GM23338 (cell line): ENCODE data around the gene LRRC25. TPM values are rescaled to one million over a fixed set of nuclear protein-coding genes. Genes with fewer than 3 reads are reported as not detected.

Experiments used
- ATAC-seq: fragments of 200-7000 bp; cut with Tn5 transposase; 3 replicates; pipeline ENCODE4 v1.9.1; 2020
- DNase-seq: peaks from one replicate; pipeline ENCODE4 v3.0.0-alpha.2; 2015; ENCODE audit warnings: low spot score
- H2AFZ ChIP-seq: fragments of 200-600 bp; sonication (generic); 2 replicates; pipeline ENCODE4 v1.8.0; 2016; ENCODE audit warnings: antibody characterized with exemption, mild to moderate bottlenecking, moderate library complexity
- H3F3A ChIP-seq: fragments of 200-600 bp; sonication (generic); replicated peaks from 2 replicates; pipeline ENCODE4 v1.8.0; 2017; ENCODE audit warnings: antibody characterized with exemption, mixed run types, low read depth
- H3K27ac ChIP-seq: fragments of 200-600 bp; sonication (generic); 2 replicates; pipeline ENCODE4 v1.6.1; 2016; ENCODE audit warnings: low read depth
- H3K27me3 ChIP-seq: fragments of 200-600 bp; sonication (generic); 2 replicates; pipeline ENCODE4 v1.8.0; 2016; ENCODE audit warnings: mild to moderate bottlenecking, mixed run types, moderate library complexity; ENCODE audit not compliant: insufficient read depth
- H3K36me3 ChIP-seq: fragments of 200-600 bp; sonication (generic); 2 replicates; pipeline ENCODE4 v1.8.0; 2016; ENCODE audit warnings: mild to moderate bottlenecking; ENCODE audit not compliant: insufficient read depth
- H3K4me1 ChIP-seq: fragments of 200-600 bp; sonication (generic); 2 replicates; pipeline ENCODE4 v1.8.0; 2016; ENCODE audit warnings: mild to moderate bottlenecking, moderate library complexity; ENCODE audit not compliant: insufficient read depth
- H3K4me2 ChIP-seq: fragments of 200-600 bp; sonication (generic); 2 replicates; pipeline ENCODE4 v1.7.1; 2017; ENCODE audit warnings: mixed run types
- H3K4me3 ChIP-seq: fragments of 200-600 bp; sonication (generic); 2 replicates; pipeline ENCODE4 v1.6.1; 2016; ENCODE audit warnings: mixed run types
- H3K79me2 ChIP-seq: fragments of 200-600 bp; sonication (generic); replicated peaks from 2 replicates; pipeline ENCODE4 v1.8.0; 2017; ENCODE audit warnings: mild to moderate bottlenecking; ENCODE audit not compliant: insufficient read depth
- H3K9me2 ChIP-seq: fragments of 200-600 bp; sonication (generic); 2 replicates; pipeline ENCODE4 v1.8.0; 2017; ENCODE audit not compliant: insufficient read depth
- H4K20me1 ChIP-seq: fragments of 200-600 bp; sonication (generic); replicated peaks from 2 replicates; pipeline ENCODE4 v1.8.0; 2017; ENCODE audit warnings: mild to moderate bottlenecking; ENCODE audit not compliant: insufficient read depth
- H3K27ac Mint-ChIP-seq: 2 replicates; pipeline ENCODE4 v1.8.0; 2020; ENCODE audit warnings: inconsistent platforms, mild to moderate bottlenecking, moderate library complexity, mixed read lengths
- H3K27me3 Mint-ChIP-seq: 3 replicates; pipeline ENCODE4 v1.8.0; 2022; ENCODE audit warnings: low read depth, mild to moderate bottlenecking, moderate library complexity, mixed read lengths, inconsistent platforms; ENCODE audit not compliant: insufficient read depth, poor library complexity
- H3K36me3 Mint-ChIP-seq: 3 replicates; pipeline ENCODE4 v1.8.0; 2021; ENCODE audit warnings: low read depth, mild to moderate bottlenecking, inconsistent platforms, moderate library complexity, mixed read lengths
- H3K4me1 Mint-ChIP-seq: 3 replicates; pipeline ENCODE4 v1.8.0; 2020; ENCODE audit warnings: mild to moderate bottlenecking, inconsistent platforms, mixed read lengths
- H3K4me3 Mint-ChIP-seq: 3 replicates; pipeline ENCODE4 v1.8.0; 2021; ENCODE audit warnings: moderate library complexity, mild to moderate bottlenecking, inconsistent platforms, mixed read lengths
- H3K9me3 Mint-ChIP-seq: 3 replicates; pipeline ENCODE4 v1.8.0; 2020; ENCODE audit warnings: moderate library complexity, mild to moderate bottlenecking, inconsistent platforms, mixed read lengths
- CTCF ChIP-seq, 2 experiments: fragments of 200-600 bp in 1 of 2; sonication (generic) in 1 of 2; conservative IDR thresholded peaks; 2 replicates each; pipeline versions ENCODE4 v1.5.1 to v1.6.1; 2016 to 2017; ENCODE audit warnings: antibody characterized with exemption in 2 of 2, low read depth in 2 of 2, mild to moderate bottlenecking in 2 of 2, moderate library complexity in 1 of 2
- EZH2 ChIP-seq: fragments of 200-600 bp; sonication (generic); IDR thresholded peaks from one replicate; pipeline ENCODE4 v1.8.0; 2017; ENCODE audit warnings: antibody characterized with exemption, mild to moderate bottlenecking, low read depth; ENCODE audit not compliant: unreplicated experiment
- EZH2phosphoT487 ChIP-seq: fragments of 200-600 bp; sonication (generic); IDR thresholded peaks from one replicate; pipeline ENCODE4 v1.8.1; 2018; ENCODE audit warnings: antibody characterized with exemption; ENCODE audit not compliant: unreplicated experiment
- JUNB ChIP-seq: IDR thresholded peaks from one replicate; pipeline ENCODE4 v1.6.1; 2016; ENCODE audit warnings: antibody characterized with exemption; ENCODE audit not compliant: unreplicated experiment
- NANOG ChIP-seq: IDR thresholded peaks from 2 replicates; pipeline ENCODE4 v1.6.1; 2016; ENCODE audit warnings: antibody characterized with exemption, borderline replicate concordance
- POLR2AphosphoS5 ChIP-seq: IDR thresholded peaks from 2 replicates; pipeline ENCODE4 v1.6.1; 2016; ENCODE audit warnings: antibody characterized with exemption, low read depth
- REST ChIP-seq: IDR thresholded peaks from one replicate; pipeline ENCODE4 v1.6.1; 2018; ENCODE audit warnings: antibody characterized with exemption; ENCODE audit not compliant: unreplicated experiment
- STAT1 ChIP-seq: IDR thresholded peaks from one replicate; pipeline ENCODE4 v1.6.1; 2016; ENCODE audit warnings: antibody characterized with exemption; ENCODE audit not compliant: unreplicated experiment
- ZNF114 ChIP-seq: fragments of 250-450 bp; sonication (Bioruptor Pico); IDR thresholded peaks from 2 replicates; pipeline ENCODE4 v1.5.0; 2020; ENCODE audit warnings: mild to moderate bottlenecking, moderate library complexity
- ZNF331 ChIP-seq: fragments of 250-450 bp; sonication (Bioruptor Pico); IDR thresholded peaks from 2 replicates; pipeline ENCODE4 v1.5.0; 2020; ENCODE audit warnings: low read depth, mild to moderate bottlenecking, moderate library complexity
- ZNF462 ChIP-seq: fragments of 250-450 bp; sonication (Bioruptor Pico); IDR thresholded peaks from 2 replicates; pipeline ENCODE4 v1.5.0; 2020; ENCODE audit warnings: mild to moderate bottlenecking, moderate library complexity
- polyA plus RNA-seq: library from polyadenylated mRNA; unstranded; fragments of >200 nt; fragmentation: Nextera tagmentation; extraction: Ambion mirVana; gene quantifications from 2 replicates; pipeline ENCODE4 v1.2.1, GENCODE V29; 2016
- total RNA-seq: library from RNA; depleted of rRNA; stranded (reverse); fragments of >200 nt; shearing (Covaris generic); gene quantifications from 2 replicates; pipeline ENCODE4 v1.2.3, GENCODE V29; 2014

The LRRC25 gene
- total and polyA plus RNA-seq, 2 experiments from 2014 or later, result 0.17 to 0.24 TPM

- Histone ChIP-seq H3F3A (0 out of 2 replicates have a peak, but pooled peaks cover 12% of the 10 kb centered on the region), H3K36me3 (no peaks in the 10 kb centered on the region), H4K20me1 (no peaks in the 10 kb centered on the region), H3K4me2 (no peak overlapping the region), H2AFZ (no peak overlapping the region), H3K4me3 (no peak overlapping the region), H3K79me2 (no peaks in the 10 kb centered on the region), H3K27me3 (peaks cover 13% of the 10 kb centered on the region), H3K4me1 (peaks cover 2% of the 10 kb centered on the region; the same call in 1 of the 2 replicates), H3K9me2 (no peaks in the 10 kb centered on the region), H3K27ac (no peak overlapping the region)
- no peak for TF ChIP-seq JUNB
- TF ChIP-seq EZH2, result no peak
- no peak for TF ChIP-seq NANOG
- no peak for TF ChIP-seq EZH2phosphoT487
- no peak for TF ChIP-seq ZNF331 (CRISPR knock-in tag)
- no peak for TF ChIP-seq POLR2AphosphoS5
- DNase-seq (no peak), ATAC-seq (no peak)
- Mint-ChIP-seq H3K4me3 (no peak overlapping the region), H3K36me3 (peaks cover 11% of the 10 kb centered on the region), H3K4me1 (peaks cover 3% of the 10 kb centered on the region; the same call in 1 of the 3 replicates), H3K27ac (no peak overlapping the region), H3K27me3 (peaks cover 25% of the 10 kb centered on the region), H3K9me3 (no peaks in the 10 kb centered on the region)
Observed at GRCh38 chr19:18392926-18393325, 4.5 kb downstream of the LRRC25 start.

- Mint-ChIP-seq H3K36me3 (peaks cover 11% of the 10 kb centered on the region), H3K27ac (no peak overlapping the region), H3K9me3 (no peaks in the 10 kb centered on the region), H3K4me3 (no peak overlapping the region), H3K27me3 (peaks cover 27% of the 10 kb centered on the region), H3K4me1 (no peaks in the 10 kb centered on the region)
- no peaks in the 10 kb centered on the region for H3K79me2 ChIP-seq
- H3K4me1 ChIP-seq, result peaks cover 2% of the 10 kb centered on the region; the same call in 1 of the 2 replicates
- peaks cover 13% of the 10 kb centered on the region; the same call in 1 of the 2 replicates for H3F3A ChIP-seq
- no peaks in the 10 kb centered on the region for H3K9me2 ChIP-seq
- H4K20me1 ChIP-seq, result no peaks in the 10 kb centered on the region
- TF ChIP-seq ZNF462 (CRISPR knock-in tag), result no peak
- TF ChIP-seq JUNB, result no peak
- TF ChIP-seq CTCF (conservative IDR thresholded peaks at IDR 0.05; ENCODE audit: low read depth in 2 of 2), result no peak
- TF ChIP-seq STAT1, result no peak
- no peak for TF ChIP-seq EZH2
- TF ChIP-seq REST, result no peak
- TF ChIP-seq ZNF114 (CRISPR knock-in tag), result no peak
- no peak for TF ChIP-seq POLR2AphosphoS5
- no peak for TF ChIP-seq NANOG
- H2AFZ ChIP-seq, result no peak overlapping the region
- H3K27me3 ChIP-seq, result peaks cover 16% of the 10 kb centered on the region
- H3K4me3 ChIP-seq, result no peak overlapping the region
- H3K36me3 ChIP-seq, result no peaks in the 10 kb centered on the region
- ATAC-seq (no peak), DNase-seq (no peak)
- no peak overlapping the region for H3K4me2 ChIP-seq
- no peak overlapping the region for H3K27ac ChIP-seq
Observed at GRCh38 chr19:18392417-18392816, 5.0 kb downstream of the LRRC25 start.
